Hair follicular keratinocyte (primary cell): ENCODE results near the gene JAGN1. TPM values are rescaled to one million over a fixed set of nuclear protein-coding genes. Genes with fewer than 3 reads are reported as not detected.

Source experiments
- total RNA-seq: library from RNA; depleted of rRNA; stranded (reverse); fragments of >200 nt; gene quantifications from 2 replicates; pipeline ENCODE4 v1.2.3, GENCODE V29; 2015

Gene JAGN1
- 37.6 and 63.4 TPM in 2 replicates for total RNA-seq

GRCh38 chr3:9890249-9891071 lies at the start of gene JAGN1:
JAGN1 (plus strand) TSS chr3:9890610; CDS start chr3:9890723, 113 bp downstream.

GRCh38 chr3:9843715-9844438 lies 46.5 kb upstream of the JAGN1 start, which contains the start of gene RPUSD3:
RPUSD3 (minus strand) TSS chr3:9844008; CDS start chr3:9843990, 18 bp downstream.

GRCh38 chr3:9879830-9880549 lies 10.4 kb upstream of the JAGN1 start, which contains the start of gene CIDEC:
CIDEC (minus strand) TSS chr3:9880253; CDS start chr3:9878486, 1,767 bp downstream.

DNA sequence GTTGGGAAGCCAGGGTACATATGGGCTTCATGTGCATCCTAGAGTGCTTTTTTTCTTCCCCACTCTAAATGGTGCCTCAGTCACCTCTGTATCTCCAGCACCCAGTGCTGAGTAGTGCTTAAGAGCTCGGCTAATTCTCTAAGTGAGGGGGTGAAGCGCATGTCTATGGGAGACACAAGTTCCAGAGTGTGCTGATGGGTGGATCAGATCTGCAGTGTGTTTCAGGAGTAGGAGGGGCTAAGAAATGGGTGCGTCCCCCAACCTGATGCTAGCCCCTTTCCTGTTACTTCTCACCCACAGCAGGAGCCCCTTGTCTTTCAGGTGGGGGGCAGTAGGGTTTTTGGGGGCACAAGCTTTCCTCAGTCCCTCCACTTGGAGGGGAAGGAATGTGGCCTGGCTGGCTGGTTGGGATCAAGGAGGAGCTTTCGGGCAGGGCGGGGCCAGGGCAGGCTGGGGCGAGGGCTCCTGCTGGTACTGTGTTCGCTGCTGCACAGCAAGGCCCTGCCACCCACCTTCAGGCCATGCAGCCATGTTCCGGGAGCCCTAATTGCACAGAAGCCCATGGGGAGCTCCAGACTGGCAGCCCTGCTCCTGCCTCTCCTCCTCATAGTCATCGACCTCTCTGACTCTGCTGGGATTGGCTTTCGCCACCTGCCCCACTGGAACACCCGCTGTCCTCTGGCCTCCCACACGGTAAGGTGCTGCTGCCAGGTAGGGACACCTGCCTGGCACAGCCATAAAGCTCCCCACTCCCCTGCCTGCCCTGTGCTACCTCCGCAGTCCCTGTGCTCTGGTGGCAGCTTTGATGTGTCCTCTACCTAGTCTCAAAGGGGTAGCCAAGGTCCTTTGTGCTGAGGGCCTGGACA lies 12.2 kb downstream of the JAGN1 start, which contains the start of gene IL17RE:
Gene IL17RE (plus strand): TSS at position 477 of the 866 bp plus-strand sequence. CDS start 85 bp downstream, at position 562.

GRCh38 chr3:9916734-9917680 lies 26.6 kb downstream of the JAGN1 start, which contains the start of gene IL17RC:
IL17RC (plus strand) TSS chr3:9917098; CDS start chr3:9917316, 218 bp downstream.

GRCh38 chr3:9933561-9934234 lies 43.3 kb downstream of the JAGN1 start, which contains the start of gene CRELD1:
CRELD1 (plus strand) TSS chr3:9933834; CDS start chr3:9934439, 605 bp downstream.

Other genes starting within 250 kb of the JAGN1 start
- gene MTMR14, start 241.1 kb upstream of the JAGN1 start, total RNA-seq: 26.7 and 29.6 TPM in 2 replicates
- not detected in 2 replicates for gene CPNE9, start 186.8 kb upstream of the JAGN1 start, total RNA-seq
- 8.9 and 10.3 TPM in 2 replicates for gene BRPF1, start 158.9 kb upstream of the JAGN1 start, total RNA-seq
- 26.8 and 33.5 TPM in 2 replicates for gene OGG1, start 140.7 kb upstream of the JAGN1 start, total RNA-seq
- 5.6 and 7.3 TPM in 2 replicates for gene CAMK1, start 120.7 kb upstream of the JAGN1 start, total RNA-seq
- gene TADA3, start 98.1 kb upstream of the JAGN1 start, total RNA-seq: 89.3 and 110 TPM in 2 replicates
- 174 and 226 TPM in 2 replicates for gene ARPC4, start 97.5 kb upstream of the JAGN1 start, total RNA-seq
- 6.0 and 6.3 TPM in 2 replicates for gene TTLL3, start 80.3 kb upstream of the JAGN1 start, total RNA-seq
- gene RPUSD3, start 46.6 kb upstream of the JAGN1 start, total RNA-seq: 46.5 and 67.4 TPM in 2 replicates
- gene CIDEC, start 10.4 kb upstream of the JAGN1 start, total RNA-seq: not detected in 2 replicates
- 10.8 and 19.7 TPM in 2 replicates for gene IL17RE, start 12.2 kb downstream of the JAGN1 start, total RNA-seq
- gene IL17RC, start 26.5 kb downstream of the JAGN1 start, total RNA-seq: 29.7 and 36.6 TPM in 2 replicates
- 23.1 and 59.0 TPM in 2 replicates for gene CRELD1, start 43.2 kb downstream of the JAGN1 start, total RNA-seq
- 0.80 and 1.1 TPM in 2 replicates for gene PRRT3, start 61.8 kb downstream of the JAGN1 start, total RNA-seq
- 37.2 and 39.0 TPM in 2 replicates for gene EMC3, start 96.2 kb downstream of the JAGN1 start, total RNA-seq
- gene FANCD2, start 135.8 kb downstream of the JAGN1 start, total RNA-seq: 8.4 and 20.5 TPM in 2 replicates
- not detected in 2 replicates for gene FANCD2OS, start 217.6 kb downstream of the JAGN1 start, total RNA-seq
- gene BRK1, start 225.1 kb downstream of the JAGN1 start, total RNA-seq: 126 and 161 TPM in 2 replicates